NCI-H187 treated with DMSO at 0.1 percent for 48 hours (cell line): ENCODE data around the gene PIK3R5.

ENCODE experiments used
- DNase-seq: peaks from one replicate; lab custom pipeline; 2025; lab: John Stamatoyannopoulos, UW

Gene PIK3R5

GRCh38 chr17:8879410-8879809 lies 86.1 kb downstream of the PIK3R5 start:
- DNase-seq: no peak

- DNase-seq: no peak
Observed at GRCh38 chr17:8877984-8878383, 87.5 kb downstream of the PIK3R5 start.

GRCh38 chr17:8875957-8876356 lies 89.5 kb downstream of the PIK3R5 start:
- no peak for DNase-seq

- no peak for DNase-seq
Observed at GRCh38 chr17:8875436-8875835, 90.1 kb downstream of the PIK3R5 start.

GRCh38 chr17:8873801-8874715 lies 91.4 kb downstream of the PIK3R5 start:
- DNase-seq: no peak

GRCh38 chr17:8872705-8873435 lies 92.6 kb downstream of the PIK3R5 start:
- no peak for DNase-seq

- no peak for DNase-seq
Observed at GRCh38 chr17:8872036-8872704, 93.3 kb downstream of the PIK3R5 start.

GRCh38 chr17:8871081-8871581 lies 94.4 kb downstream of the PIK3R5 start:
- DNase-seq: no peak

- no peak for DNase-seq
Observed at GRCh38 chr17:8870406-8871040, 95.0 kb downstream of the PIK3R5 start.

- no peak for DNase-seq
Observed at GRCh38 chr17:8869114-8869815, 96.2 kb downstream of the PIK3R5 start.

- DNase-seq: no peak
Observed at GRCh38 chr17:8868529-8868951, 97.0 kb downstream of the PIK3R5 start.

GRCh38 chr17:8868092-8868491 lies 97.4 kb downstream of the PIK3R5 start:
- DNase-seq: no peak

- DNase-seq: no peak
Observed at GRCh38 chr17:8867361-8867981, 98.0 kb downstream of the PIK3R5 start, which contains the start of gene PIK3R6. Gene PIK3R6 (minus strand): TSS chr17:8867674. CDS start chr17:8849794, 17,880 bp downstream.

GRCh38 chr17:8865811-8866210 lies 99.7 kb downstream of the PIK3R5 start:
- no peak for DNase-seq

- no peak for DNase-seq
Observed at GRCh38 chr17:8865385-8865784, 100.1 kb downstream of the PIK3R5 start.

GRCh38 chr17:8862213-8863056 lies 103.1 kb downstream of the PIK3R5 start:
- DNase-seq: no peak

- no peak for DNase-seq
Observed at GRCh38 chr17:8861495-8862181, 103.9 kb downstream of the PIK3R5 start.

GRCh38 chr17:8859804-8860430 lies 105.6 kb downstream of the PIK3R5 start:
- no peak for DNase-seq
